Measurements from ENCODE around the gene CSF3. TPM values are rescaled to one million over a fixed set of nuclear protein-coding genes. Genes with fewer than 3 reads are reported as not detected.
A peak's percentile ranks its signal among the peaks of the same experiment; 100 is the strongest.

CSF3 gene
- total and polyA plus RNA-seq, 4 donors: 1.7 to 317 (median 5.4) TPM

- peaks cover 14 to 26% (median 18%) of the 10 kb centered on the region in 4 donors for H3K36me3 ChIP-seq (ENCODE audit: control insufficient read depth in 4 of 4, insufficient read depth in 4 of 4, low read length in 4 of 4)
- no peaks in the 10 kb centered on the region for H3K9me3 ChIP-seq (ENCODE audit: control insufficient read depth in 4 of 4, insufficient read depth in 3 of 4, low read length in 3 of 4)
- TF ChIP-seq CTCF (IDR thresholded peaks at IDR 0.05; ENCODE audit: control extremely low read depth, extremely low read depth): no peak
- WGBS, 2 donors: 0% methylated on average over 15 of the region's 15 CpGs
- ATAC-seq (ENCODE audit: insufficient read depth, low FRiP score) (no peak), DNase-seq (no peak)
- peaks cover 0 to 17% (median 5%) of the 10 kb centered on the region in 5 donors for H3K4me1 ChIP-seq (ENCODE audit: control insufficient read depth in 5 of 5, insufficient read depth in 5 of 5, low read length in 5 of 5)
- peak overlapping the region; percentile 93 to 94 for H3K9ac ChIP-seq (ENCODE audit: insufficient read depth in 1 of 2, low read length in 2 of 2)
- H3K27me3 ChIP-seq (ENCODE audit: control insufficient read depth in 3 of 3, insufficient read depth in 3 of 3, low read length in 2 of 3): no peaks in the 10 kb centered on the region
- H3K27ac ChIP-seq (ENCODE audit: low read depth in 1 of 2, low read length in 1 of 2): peak overlapping the region; percentile 98 to 99
- peak overlapping the region; percentile 100 for H3K4me3 ChIP-seq
Measured at GRCh38 chr17:39981207-39981741, 34.0 kb upstream of the CSF3 start.

- WGBS, 2 donors: 15 to 19% methylated on average over 7 of the region's 7 CpGs
- Histone ChIP-seq H3K36me3 (ENCODE audit: control insufficient read depth in 4 of 4, insufficient read depth in 4 of 4, low read length in 4 of 4) (peaks cover 20 to 30% (median 23%) of the 10 kb centered on the region in 4 donors), H3K4me3 (peak overlapping the region; percentile 100), H3K4me1 (ENCODE audit: control insufficient read depth in 5 of 5, insufficient read depth in 5 of 5, low read length in 5 of 5) (peaks cover 0 to 17% (median 5%) of the 10 kb centered on the region in 5 donors), H3K27ac (ENCODE audit: low read depth in 1 of 2, low read length in 1 of 2) (peak overlapping the region in 1 of 2 donors; percentile 99), H3K9ac (ENCODE audit: insufficient read depth in 1 of 2, low read length in 2 of 2) (peak overlapping the region; percentile 93 to 94), H3K27me3 (ENCODE audit: control insufficient read depth in 3 of 3, insufficient read depth in 3 of 3, low read length in 2 of 3) (no peaks in the 10 kb centered on the region), H3K9me3 (ENCODE audit: control insufficient read depth in 4 of 4, insufficient read depth in 3 of 4, low read length in 3 of 4) (no peaks in the 10 kb centered on the region)
- TF ChIP-seq CTCF (IDR thresholded peaks at IDR 0.05; ENCODE audit: control extremely low read depth, extremely low read depth): no peak
- no peak for ATAC-seq (ENCODE audit: insufficient read depth, low FRiP score)
- DNase-seq: no peak
Measured at GRCh38 chr17:39981766-39982375, 33.4 kb upstream of the CSF3 start.

GRCh38 chr17:39988206-39988810 is 26.9 kb upstream of the CSF3 start:
- peaks cover 65 to 81% (median 70%) of the 10 kb centered on the region in 4 donors for H3K36me3 ChIP-seq (ENCODE audit: control insufficient read depth in 4 of 4, insufficient read depth in 4 of 4, low read length in 4 of 4)

More at GRCh38 chr17:39988206-39988810, 26.9 kb upstream of the CSF3 start:
- WGBS, 2 donors: 91 to 92% methylated on average over 11 of the region's 11 CpGs
- no peak overlapping the region for H3K9ac ChIP-seq (ENCODE audit: insufficient read depth in 1 of 2, low read length in 2 of 2)
- no peak for TF ChIP-seq CTCF (IDR thresholded peaks at IDR 0.05; ENCODE audit: control extremely low read depth, extremely low read depth)
- H3K27me3 ChIP-seq (ENCODE audit: control insufficient read depth in 3 of 3, insufficient read depth in 3 of 3, low read length in 2 of 3): no peaks in the 10 kb centered on the region
- H3K27ac ChIP-seq (ENCODE audit: low read depth in 1 of 2, low read length in 1 of 2): no peak overlapping the region
- H3K4me3 ChIP-seq: no peak overlapping the region
- H3K9me3 ChIP-seq (ENCODE audit: control insufficient read depth in 4 of 4, insufficient read depth in 3 of 4, low read length in 3 of 4): no peaks in the 10 kb centered on the region
- no peak for DNase-seq
- no peak for ATAC-seq (ENCODE audit: insufficient read depth, low FRiP score)
- no peaks in the 10 kb centered on the region for H3K4me1 ChIP-seq (ENCODE audit: control insufficient read depth in 5 of 5, insufficient read depth in 5 of 5, low read length in 5 of 5)
